Stimulated activated CD4-positive, alpha-beta T cell treated with anti-CD3 and anti-CD28 coated beads, Interleukin-15, amount 100 ng/mL, for 24 hours (primary cell): ENCODE data around the gene MTAP.
A peak's percentile ranks its signal among the peaks of the same experiment; 100 is the strongest.

ENCODE experiments used
- DNase-seq: peaks from one replicate; pipeline ENCODE4 v3.0.0-alpha.2; 2020

MTAP gene

DNA sequence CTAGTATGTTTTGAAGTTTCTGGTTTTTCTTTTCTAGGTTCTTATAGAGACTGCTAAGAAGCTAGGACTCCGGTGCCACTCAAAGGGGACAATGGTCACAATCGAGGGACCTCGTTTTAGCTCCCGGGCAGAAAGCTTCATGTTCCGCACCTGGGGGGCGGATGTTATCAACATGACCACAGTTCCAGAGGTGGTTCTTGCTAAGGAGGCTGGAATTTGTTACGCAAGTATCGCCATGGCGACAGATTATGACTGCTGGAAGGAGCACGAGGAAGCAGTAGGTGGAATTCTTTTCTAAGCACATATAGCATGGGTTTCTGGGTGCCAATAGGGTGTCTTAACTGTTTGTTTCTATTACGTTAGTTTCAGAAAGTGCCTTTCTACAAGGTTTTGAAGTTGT is 52.2 kb downstream of the MTAP start:
- no peak for DNase-seq

DNA sequence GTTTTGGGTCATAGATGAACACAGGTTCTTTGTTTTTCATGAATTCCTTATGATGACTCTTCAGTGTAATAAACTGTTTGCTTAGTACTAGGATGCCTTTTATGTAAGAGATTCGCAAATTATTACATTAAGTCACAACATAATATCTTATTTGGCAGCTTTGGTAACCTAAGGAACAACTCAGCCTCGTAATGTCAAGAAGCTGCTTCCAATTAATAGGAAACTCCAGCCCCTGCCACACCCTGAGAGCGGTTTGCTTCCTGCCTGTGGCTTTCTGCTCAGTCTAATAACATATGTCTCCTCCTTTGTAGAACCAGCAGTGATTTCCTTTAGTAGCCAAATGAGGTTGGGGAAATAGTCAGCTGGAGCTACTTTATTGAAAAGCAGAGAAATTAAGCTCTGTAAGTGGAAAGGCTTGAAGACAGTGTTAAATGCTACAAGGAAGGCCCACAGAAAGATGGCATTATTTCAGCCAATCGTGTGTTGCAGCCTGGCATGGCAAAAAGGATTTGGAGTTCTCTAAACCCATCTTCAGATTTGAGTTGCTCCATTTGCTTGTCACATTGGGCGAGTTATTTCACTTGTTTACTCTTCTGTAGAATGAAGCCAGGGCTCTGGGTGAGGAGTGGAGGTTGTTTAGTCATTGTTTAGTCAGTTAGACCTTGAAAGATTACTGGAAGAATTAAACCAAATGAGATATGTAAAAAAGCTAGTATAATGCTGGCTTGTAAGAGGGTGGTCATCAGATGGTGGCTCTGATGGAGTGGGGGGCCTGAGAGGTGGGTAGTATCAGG is 54.1 kb downstream of the MTAP start:
- DNase-seq, result no peak

DNA sequence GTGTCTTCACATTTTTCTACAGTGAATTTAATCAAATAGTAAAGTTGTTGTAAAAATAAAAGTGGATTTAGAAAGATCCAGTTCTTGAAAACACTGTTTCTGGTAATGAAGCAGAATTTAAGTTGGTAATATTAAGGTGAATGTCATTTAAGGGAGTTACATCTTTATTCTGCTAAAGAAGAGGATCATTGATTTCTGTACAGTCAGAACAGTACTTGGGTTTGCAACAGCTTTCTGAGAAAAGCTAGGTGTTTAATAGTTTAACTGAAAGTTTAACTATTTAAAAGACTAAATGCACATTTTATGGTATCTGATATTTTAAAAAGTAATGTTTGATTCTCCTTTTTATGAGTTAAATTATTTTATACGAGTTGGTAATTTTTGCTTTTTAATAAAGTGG is 60.4 kb downstream of the MTAP start:
- no peak for DNase-seq

DNA sequence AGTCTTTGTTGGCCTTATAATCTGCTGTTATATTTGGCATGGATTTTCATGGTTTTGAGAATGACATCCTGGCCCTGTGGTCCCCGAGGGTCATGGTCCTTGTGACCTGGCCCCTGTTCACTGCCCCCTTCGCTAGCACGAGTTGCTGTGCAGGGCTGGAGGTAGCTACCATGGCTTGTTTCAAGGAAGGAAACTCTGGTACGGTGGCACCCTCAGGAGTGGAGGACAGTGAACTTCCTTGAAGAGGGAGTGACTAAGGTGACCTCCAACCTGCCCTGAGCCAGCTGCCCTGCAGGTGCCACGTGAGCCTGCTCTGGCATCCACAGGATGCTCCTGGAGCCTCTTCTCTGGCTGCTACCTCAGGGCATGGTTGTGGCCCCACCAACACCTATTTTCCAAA is 62.1 kb downstream of the MTAP start:
- no peak for DNase-seq

- no peak for DNase-seq
These were observed 63.9 kb downstream of the MTAP start for GRCh38 chr9:21866302-21866701.

GRCh38 chr9:21871256-21871975 is 69.0 kb downstream of the MTAP start:
- DNase-seq, result no peak

DNA sequence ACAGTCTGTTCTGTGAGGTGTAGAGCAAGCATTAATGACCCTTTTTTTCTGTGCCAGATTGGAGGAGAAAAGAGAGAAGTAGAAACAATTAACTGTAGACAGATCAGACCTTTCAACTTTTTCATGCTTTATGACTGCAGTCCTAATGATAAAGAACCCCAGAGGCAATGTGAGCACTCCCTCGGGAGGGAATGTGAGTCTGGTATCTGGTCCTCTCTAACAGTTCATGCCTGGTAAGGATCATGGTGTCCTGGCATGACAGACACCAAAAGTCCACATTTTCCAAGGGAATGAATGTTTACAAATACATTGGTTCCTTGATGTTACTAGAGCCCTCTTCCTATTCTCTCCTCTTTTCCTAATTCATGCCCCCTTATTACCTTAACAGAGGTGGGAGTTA is 70.3 kb downstream of the MTAP start:
- DNase-seq, result no peak

GRCh38 chr9:21873540-21874221 is 71.2 kb downstream of the MTAP start:
- no peak for DNase-seq

DNA sequence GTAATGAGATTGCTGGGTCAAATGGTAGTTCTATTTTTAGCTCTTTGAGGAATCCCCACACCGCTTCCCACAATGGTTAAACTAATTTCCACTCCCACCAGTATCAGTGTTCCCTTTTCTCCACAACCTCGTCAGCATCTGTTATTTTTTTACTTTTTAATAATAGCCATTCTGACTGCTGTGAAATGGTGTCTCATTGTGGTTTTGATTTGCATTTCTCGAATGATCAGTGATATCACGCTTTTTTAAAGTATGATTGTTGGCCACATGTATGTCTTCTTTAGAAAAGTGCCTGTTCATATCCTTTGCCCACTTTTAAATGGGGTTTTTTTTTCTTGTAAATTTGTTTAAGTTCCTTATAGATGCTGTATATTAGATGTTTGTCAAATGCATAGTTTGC is 73.5 kb downstream of the MTAP start:
- DNase-seq, result no peak

DNA sequence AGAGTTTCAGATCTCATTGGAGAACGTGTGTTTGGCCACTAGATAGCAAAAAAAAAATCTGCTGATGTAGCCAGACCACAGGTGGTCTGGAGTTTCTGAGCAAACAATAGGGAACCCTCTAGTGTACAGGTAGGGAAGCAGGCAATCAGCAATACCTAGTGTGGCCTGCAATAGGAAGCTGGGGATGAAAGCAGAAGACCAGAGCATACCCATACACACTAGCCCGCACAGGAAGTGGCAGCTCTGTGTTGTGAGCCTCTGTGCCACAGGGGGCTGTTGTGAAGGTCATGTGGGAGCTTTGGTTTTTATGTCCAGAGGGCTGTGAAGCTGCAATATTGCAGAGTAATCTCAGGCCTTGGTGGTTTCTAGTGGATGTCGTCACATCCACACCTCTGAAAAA is 81.2 kb downstream of the MTAP start:
- no peak for DNase-seq

DNA sequence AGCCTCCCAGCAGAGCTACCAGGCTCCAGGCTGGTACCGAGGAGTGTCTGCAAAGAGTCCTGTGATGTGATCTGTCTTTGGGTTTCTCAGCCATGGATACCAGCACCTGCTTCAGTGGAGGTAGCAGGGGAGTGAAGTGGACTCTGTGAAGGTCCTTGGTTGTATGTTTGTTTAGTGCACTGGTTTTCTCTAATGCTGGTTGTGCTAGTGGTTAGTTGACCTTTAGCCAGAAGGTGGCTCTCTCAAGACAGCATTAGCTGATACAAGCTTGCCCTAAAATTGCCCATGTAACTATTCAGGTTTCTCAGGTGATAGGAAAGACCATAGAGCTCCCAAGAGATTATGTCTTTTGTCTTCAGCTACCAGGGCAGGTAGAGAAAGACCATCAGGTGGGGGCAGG is 87.2 kb downstream of the MTAP start:
- DNase-seq, result no peak

GRCh38 chr9:21890696-21891095 is 88.3 kb downstream of the MTAP start:
- DNase-seq, result no peak

- no peak for DNase-seq
These were observed 99.1 kb downstream of the MTAP start for GRCh38 chr9:21901546-21901945.

DNA sequence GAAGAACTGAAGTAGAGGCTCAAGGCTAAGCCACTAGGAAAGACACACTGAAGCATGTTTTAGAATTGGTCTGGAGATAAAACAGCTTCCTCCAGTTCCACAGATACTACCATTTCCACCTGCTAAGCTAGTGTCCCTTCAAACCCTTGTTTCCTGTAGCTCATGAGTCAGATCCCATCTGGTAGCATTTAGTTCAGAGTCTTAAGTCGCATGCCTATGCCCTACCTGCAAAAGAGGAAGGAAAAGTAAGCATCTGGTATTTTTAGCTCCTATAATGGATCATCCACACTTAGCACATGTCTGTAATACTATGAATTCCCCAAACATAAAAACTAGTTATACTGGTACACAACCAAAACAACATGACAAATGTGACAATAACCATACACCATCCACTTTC is 99.7 kb downstream of the MTAP start:
- no peak for DNase-seq

DNA sequence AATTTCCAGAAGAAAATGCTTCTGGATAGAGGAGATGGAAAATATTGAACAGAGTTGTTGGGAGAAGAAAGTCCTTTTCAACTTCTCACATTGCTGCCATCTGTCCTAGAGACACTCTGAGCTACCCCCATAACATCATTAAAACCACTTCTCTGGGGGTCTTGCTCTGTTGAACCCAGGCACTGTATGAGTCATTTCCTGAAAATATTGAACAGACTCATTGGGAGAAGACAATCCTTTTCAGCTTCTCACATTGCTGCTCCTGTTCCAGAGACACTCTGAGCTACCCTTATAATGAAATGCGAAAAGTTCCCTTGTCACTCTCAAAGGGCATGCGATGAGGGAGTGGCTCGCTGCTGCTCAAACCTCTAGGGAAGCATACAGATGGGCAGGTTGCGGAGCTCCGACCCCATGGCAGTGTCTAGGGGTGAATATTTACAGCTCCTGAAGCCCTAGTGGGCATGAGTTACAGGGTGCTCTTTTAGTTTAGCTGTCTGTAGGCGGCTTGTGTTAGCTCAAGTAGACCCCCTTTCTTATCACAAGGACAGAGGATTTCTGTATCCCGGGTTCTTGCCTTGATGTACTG is 101.0 kb downstream of the MTAP start:
- no peak for DNase-seq

- no peak for DNase-seq
These were observed 101.9 kb downstream of the MTAP start for GRCh38 chr9:21904371-21904770.

GRCh38 chr9:21904776-21905175 is 102.3 kb downstream of the MTAP start:
- DNase-seq, result no peak

DNA sequence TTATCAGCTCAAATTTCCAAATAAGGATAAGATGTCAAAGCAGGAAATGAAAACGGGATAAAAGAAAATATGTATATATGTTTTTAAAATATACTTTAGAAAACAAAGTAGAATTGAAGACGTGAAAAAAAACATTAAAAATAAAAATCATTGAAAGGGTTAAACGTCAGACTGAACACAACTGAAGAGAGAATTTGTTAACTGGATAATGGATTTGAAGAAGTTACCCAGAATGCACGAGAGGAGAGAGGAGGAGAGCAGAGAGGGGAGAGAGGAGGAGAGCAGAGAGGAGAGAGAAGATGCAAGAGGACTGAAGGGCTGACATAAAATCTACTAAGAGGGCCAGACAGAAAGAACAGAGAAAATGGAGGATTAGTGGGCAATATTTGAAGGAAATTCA is 103.8 kb downstream of the MTAP start:
- no peak for DNase-seq

GRCh38 chr9:21906881-21907280 is 104.4 kb downstream of the MTAP start:
- DNase-seq, result no peak

DNA sequence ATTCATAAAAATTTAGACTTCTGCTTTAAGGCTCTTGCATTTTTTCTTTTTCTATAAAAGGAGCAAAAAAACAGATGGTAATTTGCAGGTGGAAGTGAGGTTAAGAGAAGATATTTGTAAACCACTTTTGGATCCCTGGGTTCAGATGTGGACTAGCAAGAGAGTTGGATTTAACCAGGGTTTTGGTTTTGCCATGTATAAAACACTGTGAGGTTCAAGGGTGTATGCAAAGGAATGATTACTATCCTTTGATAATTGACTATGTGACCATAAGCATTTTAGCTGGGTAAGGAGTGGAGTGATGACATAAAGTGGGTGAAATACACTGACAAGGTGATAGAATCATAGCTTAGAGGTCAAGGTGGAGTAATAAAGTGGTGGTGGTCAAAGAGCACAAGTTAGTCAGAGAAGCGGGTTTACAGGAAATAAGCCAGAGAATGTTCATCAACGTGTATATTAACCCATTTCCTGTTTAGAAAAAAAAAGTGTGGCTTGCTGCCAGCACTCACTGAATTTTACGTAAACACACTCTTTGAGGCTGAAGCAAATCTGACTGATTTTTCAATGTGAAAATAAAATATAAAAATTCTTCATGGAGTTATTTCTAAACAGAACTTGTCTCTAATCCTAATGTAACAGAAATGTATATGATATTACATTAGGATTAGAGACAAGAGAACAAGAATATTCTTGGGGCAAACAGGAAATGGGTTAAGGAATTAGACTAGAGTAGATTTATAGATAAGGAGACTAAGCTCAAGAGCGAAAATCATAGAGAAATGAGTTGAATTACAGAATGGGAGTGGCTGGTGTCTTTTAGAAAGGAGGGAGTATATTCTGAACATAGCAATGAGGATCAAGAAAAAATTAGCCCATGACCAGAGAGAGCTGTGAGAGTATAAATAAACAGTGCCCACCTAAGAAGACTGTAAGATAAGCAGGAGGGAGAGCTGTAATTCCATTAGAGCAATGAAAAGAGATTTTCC is 117.2 kb downstream of the MTAP start:
- DNase-seq, result peak; percentile 3

DNA sequence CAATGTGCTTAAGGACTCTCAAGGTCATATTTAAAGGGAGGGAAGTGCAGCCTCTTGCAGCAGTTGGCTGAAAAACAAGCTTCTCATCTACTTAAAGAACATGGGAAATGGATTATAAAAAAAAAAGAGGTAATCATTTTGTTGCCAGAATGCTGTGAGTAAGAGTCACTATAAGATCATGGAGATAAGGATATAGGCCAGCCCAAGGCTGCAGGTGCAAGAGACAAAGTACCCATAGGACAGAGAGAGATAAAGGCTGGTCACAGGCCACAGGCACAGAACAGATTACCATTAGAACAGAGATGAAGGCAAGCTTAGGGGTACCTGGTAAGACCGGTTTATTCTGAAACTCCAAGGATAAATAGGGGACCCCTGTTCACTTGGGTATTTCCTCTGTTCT is 121.3 kb downstream of the MTAP start:
- no peak for DNase-seq

GRCh38 chr9:21927752-21928151 is 125.3 kb downstream of the MTAP start:
- DNase-seq, result no peak
